Breast epithelium (tissue), 4 donors: ENCODE data around the gene HOXD13. TPM values are rescaled to one million over a fixed set of nuclear protein-coding genes. Genes with fewer than 3 reads are reported as not detected.

Experiments
- DNase-seq, 2 donors: peaks; one replicate each; pipeline ENCODE4 v3.0.0-alpha.2; 2019; ENCODE audit warnings: low spot score in 2 of 2
- H3K27ac ChIP-seq, 2 donors: fragments of 200-600 bp; sonication (generic) in 1 of 2; one replicate each; pipeline ENCODE4 v1.5.1; 2016 to 2019; ENCODE audit warnings: mild to moderate bottlenecking in 1 of 2
- H3K27me3 ChIP-seq, 2 donors: fragments of 200-600 bp; sonication (generic) in 1 of 2; one replicate each; pipeline versions ENCODE4 v1.5.1 to v1.6.0; 2017 to 2019; ENCODE audit warnings: control low read depth in 1 of 2, mild to moderate bottlenecking in 1 of 2
- H3K36me3 ChIP-seq: fragments of 200-600 bp; one replicate; pipeline ENCODE4 v1.5.1; 2019
- H3K4me1 ChIP-seq, 2 donors: fragments of 200-600 bp; sonication (generic); one replicate each; pipeline ENCODE4 v1.5.1; 2016 to 2019; ENCODE audit warnings: control low read depth in 1 of 2
- H3K4me3 ChIP-seq, 3 donors: fragments of 200-600 bp; sonication (generic); 1 replicate in 2 of 3; 2 replicates in 1 of 3; pipeline ENCODE4 v1.5.1; 2016 to 2019; ENCODE audit warnings: mild to moderate bottlenecking in 3 of 3, moderate library complexity in 2 of 3
- H3K9me3 ChIP-seq, 2 donors: fragments of 200-600 bp; sonication (generic) in 1 of 2; one replicate each; pipeline ENCODE4 v1.5.1; 2016 to 2019; ENCODE audit warnings: control low read depth in 1 of 2
- POLR2A ChIP-seq: fragments of 450-650 bp; IDR thresholded peaks from one replicate; pipeline ENCODE4 v1.6.1; 2016; ENCODE audit warnings: antibody characterized with exemption, mild to moderate bottlenecking, moderate library complexity
- POLR2AphosphoS5 ChIP-seq, 3 donors: sonication (generic); formaldehyde crosslinking; IDR thresholded peaks; one replicate each; pipeline ENCODE4 v1.6.1; 2017; ENCODE audit warnings: antibody characterized with exemption in 3 of 3
- intact Hi-C: fragments of 100-400 bp; cut with DNase I; formaldehyde crosslinking; loops from one replicate; pipeline ENCODE4 v1.15.1; 2023; ENCODE audit warnings: low total_unique reads
- total RNA-seq, 3 donors: library from RNA; depleted of rRNA; stranded (reverse); fragments of >200 nt; gene quantifications; one replicate each; pipeline ENCODE4 v1.1.0, GENCODE V29; 2016
- TF ChIP-seq, protein P1 (sequence below), 3 donors: fragments of 450-650 bp; IDR thresholded peaks; one replicate each; pipeline ENCODE4 v1.5.1; 2016 to 2017; ENCODE audit warnings: antibody characterized with exemption in 3 of 3, mild to moderate bottlenecking in 3 of 3, moderate library complexity in 3 of 3

HOXD13 gene
- total RNA-seq = not detected

DNA sequence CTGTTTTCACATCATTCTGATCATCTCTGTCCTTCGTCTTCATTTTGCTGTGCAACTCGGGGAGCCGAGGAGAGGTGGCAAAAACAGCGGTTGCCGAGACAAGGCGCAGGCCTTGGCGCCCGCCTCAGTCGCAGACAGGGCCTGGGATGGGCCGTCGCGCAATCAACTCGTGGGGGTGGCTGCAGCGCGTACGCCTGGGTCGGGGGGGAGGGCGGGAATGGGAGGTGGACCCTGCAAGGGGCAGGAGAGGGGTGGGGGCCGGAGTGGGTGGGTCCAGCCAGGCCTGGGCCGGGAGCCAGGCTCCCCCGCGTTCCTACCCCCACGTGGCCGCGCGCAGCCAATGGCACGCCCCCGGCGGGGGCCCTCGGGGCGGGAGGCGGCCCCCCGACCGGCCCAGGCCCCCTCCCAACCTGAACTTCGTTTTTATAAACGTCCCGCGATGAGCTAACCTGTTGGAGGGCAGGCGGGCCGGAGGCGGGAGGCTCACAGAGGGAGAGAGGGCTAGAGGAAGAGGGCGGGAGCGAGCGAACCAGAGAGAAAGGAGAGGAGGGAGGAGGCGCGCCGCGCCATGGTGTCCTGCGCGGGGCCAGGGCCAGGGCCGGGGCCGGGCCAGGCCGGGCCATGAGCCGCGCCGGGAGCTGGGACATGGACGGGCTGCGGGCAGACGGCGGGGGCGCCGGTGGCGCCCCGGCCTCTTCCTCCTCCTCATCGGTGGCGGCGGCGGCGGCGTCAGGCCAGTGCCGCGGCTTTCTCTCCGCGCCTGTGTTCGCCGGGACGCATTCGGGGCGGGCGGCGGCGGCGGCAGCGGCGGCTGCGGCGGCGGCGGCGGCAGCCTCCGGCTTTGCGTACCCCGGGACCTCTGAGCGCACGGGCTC lies at the start of gene HOXD13:
HOXD13 (plus strand) TSS at position 452 of the 875 bp plus-strand sequence; CDS start at position 622, 170 bp downstream.
- no peak for TF ChIP-seq POLR2A
- TF ChIP-seq, protein P1, sequence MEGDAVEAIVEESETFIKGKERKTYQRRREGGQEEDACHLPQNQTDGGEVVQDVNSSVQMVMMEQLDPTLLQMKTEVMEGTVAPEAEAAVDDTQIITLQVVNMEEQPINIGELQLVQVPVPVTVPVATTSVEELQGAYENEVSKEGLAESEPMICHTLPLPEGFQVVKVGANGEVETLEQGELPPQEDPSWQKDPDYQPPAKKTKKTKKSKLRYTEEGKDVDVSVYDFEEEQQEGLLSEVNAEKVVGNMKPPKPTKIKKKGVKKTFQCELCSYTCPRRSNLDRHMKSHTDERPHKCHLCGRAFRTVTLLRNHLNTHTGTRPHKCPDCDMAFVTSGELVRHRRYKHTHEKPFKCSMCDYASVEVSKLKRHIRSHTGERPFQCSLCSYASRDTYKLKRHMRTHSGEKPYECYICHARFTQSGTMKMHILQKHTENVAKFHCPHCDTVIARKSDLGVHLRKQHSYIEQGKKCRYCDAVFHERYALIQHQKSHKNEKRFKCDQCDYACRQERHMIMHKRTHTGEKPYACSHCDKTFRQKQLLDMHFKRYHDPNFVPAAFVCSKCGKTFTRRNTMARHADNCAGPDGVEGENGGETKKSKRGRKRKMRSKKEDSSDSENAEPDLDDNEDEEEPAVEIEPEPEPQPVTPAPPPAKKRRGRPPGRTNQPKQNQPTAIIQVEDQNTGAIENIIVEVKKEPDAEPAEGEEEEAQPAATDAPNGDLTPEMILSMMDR (IDR thresholded peaks at IDR 0.05) = no peak
- no peak for TF ChIP-seq POLR2AphosphoS5 (IDR thresholded peaks at IDR 0.05)
- Histone ChIP-seq H3K9me3 (no peaks in the 10 kb centered on the region), H3K27me3 (peaks cover 12 to 99% of the 10 kb centered on the region in 2 donors), H3K27ac (no peak within 1 kb of the TSS), H3K4me1 (peaks cover 5% of the 10 kb centered on the region in 2 donors), H3K4me3 (peak within 1 kb of the TSS; percentile 10 to 63 (median 35)), H3K36me3 (no peaks in the 10 kb centered on the region)
- intact Hi-C loops = no loop called here
- DNase-seq = no peak

- H3K4me3 ChIP-seq = no peak overlapping the region
- intact Hi-C loops = no loop called here
- no peak for TF ChIP-seq POLR2A
- peaks cover 0 to 13% of the 10 kb centered on the region in 2 donors for H3K27me3 ChIP-seq
- H3K9me3 ChIP-seq = no peaks in the 10 kb centered on the region
- no peak overlapping the region for H3K27ac ChIP-seq
- H3K4me1 ChIP-seq = no peaks in the 10 kb centered on the region
- DNase-seq = no peak
- H3K36me3 ChIP-seq = no peaks in the 10 kb centered on the region
These were observed 36.1 kb upstream of the HOXD13 start for GRCh38 chr2:176056406-176056805.

GRCh38 chr2:176063958-176064357 lies 28.6 kb upstream of the HOXD13 start:
- Histone ChIP-seq H3K36me3 (no peaks in the 10 kb centered on the region), H3K27me3 (peaks cover 8 to 72% of the 10 kb centered on the region in 2 donors), H3K4me3 (no peak overlapping the region), H3K4me1 (no peaks in the 10 kb centered on the region), H3K27ac (no peak overlapping the region), H3K9me3 (no peaks in the 10 kb centered on the region)
- intact Hi-C loops = no loop called here
- no peak for DNase-seq
- TF ChIP-seq, protein P1 (IDR thresholded peaks at IDR 0.05) = no peak
- no peak for TF ChIP-seq POLR2AphosphoS5 (IDR thresholded peaks at IDR 0.05)
- no peak for TF ChIP-seq POLR2A

GRCh38 chr2:176066645-176067588 lies 25.6 kb upstream of the HOXD13 start:
- H3K27me3 ChIP-seq = peaks cover 13 to 90% of the 10 kb centered on the region in 2 donors

More at GRCh38 chr2:176066645-176067588, 25.6 kb upstream of the HOXD13 start:
- H3K4me3 ChIP-seq = peak overlapping the region; percentile 26 to 60 (median 36)
- H3K4me1 ChIP-seq = no peaks in the 10 kb centered on the region
- H3K27ac ChIP-seq = no peak overlapping the region
- intact Hi-C loops = no loop called here
- TF ChIP-seq POLR2AphosphoS5 (IDR thresholded peaks at IDR 0.05) (no peak), POLR2A (no peak)
- TF ChIP-seq, protein P1 (IDR thresholded peaks at IDR 0.05) = no peak
- no peaks in the 10 kb centered on the region for H3K36me3 ChIP-seq
- H3K9me3 ChIP-seq = no peaks in the 10 kb centered on the region
- DNase-seq = no peak
